GM12891 (cell line): ENCODE results near the gene SMIM20.

Source experiments
- POLR2AphosphoS5 ChIP-seq: IDR thresholded peaks from 2 replicates; pipeline ENCODE4 v1.6.1; 2011; ENCODE audit warnings: low read depth, low read length, control low read depth
- TAF1 ChIP-seq: IDR thresholded peaks from 2 replicates; pipeline ENCODE4 v1.6.1; 2011; ENCODE audit warnings: low read depth, low read length, control low read depth

GRCh38 chr4:25949173-25949748 is 35.2 kb downstream of the SMIM20 start:
- TF ChIP-seq TAF1, result no peak
- TF ChIP-seq POLR2AphosphoS5, result no peak
